Measurements from ENCODE around the gene DLGAP4.

GRCh38 chr20:36297656-36298055 lies 8.5 kb upstream of the DLGAP4 start:
- TF ChIP-seq, protein P1, sequence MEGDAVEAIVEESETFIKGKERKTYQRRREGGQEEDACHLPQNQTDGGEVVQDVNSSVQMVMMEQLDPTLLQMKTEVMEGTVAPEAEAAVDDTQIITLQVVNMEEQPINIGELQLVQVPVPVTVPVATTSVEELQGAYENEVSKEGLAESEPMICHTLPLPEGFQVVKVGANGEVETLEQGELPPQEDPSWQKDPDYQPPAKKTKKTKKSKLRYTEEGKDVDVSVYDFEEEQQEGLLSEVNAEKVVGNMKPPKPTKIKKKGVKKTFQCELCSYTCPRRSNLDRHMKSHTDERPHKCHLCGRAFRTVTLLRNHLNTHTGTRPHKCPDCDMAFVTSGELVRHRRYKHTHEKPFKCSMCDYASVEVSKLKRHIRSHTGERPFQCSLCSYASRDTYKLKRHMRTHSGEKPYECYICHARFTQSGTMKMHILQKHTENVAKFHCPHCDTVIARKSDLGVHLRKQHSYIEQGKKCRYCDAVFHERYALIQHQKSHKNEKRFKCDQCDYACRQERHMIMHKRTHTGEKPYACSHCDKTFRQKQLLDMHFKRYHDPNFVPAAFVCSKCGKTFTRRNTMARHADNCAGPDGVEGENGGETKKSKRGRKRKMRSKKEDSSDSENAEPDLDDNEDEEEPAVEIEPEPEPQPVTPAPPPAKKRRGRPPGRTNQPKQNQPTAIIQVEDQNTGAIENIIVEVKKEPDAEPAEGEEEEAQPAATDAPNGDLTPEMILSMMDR (IDR thresholded peaks at IDR 0.05): no peak
- no peak for TF ChIP-seq POLR2A (IDR thresholded peaks at IDR 0.05)
- TF ChIP-seq POLR2AphosphoS5 (IDR thresholded peaks at IDR 0.05): no peak

All from breast epithelium (tissue), 3 donors.